H1 (cell line): ENCODE results near the gene TUBGCP6. TPM values are rescaled to one million over a fixed set of nuclear protein-coding genes. Genes with fewer than 3 reads are reported as not detected.

Experiments
- ASH2L ChIP-seq: fragments of 200-600, 300-600 bp; sonication (generic); IDR thresholded peaks from one replicate; pipeline ENCODE4 v1.7.1; 2017; ENCODE audit warnings: low read length
- CHD7 ChIP-seq: fragments of 300-600 bp; sonication (generic); IDR thresholded peaks from 2 replicates; pipeline ENCODE4 v1.7.1; 2012; ENCODE audit warnings: low read length, moderate library complexity, mild to moderate bottlenecking, inconsistent platforms; ENCODE audit not compliant: insufficient replicate concordance
- EGR1 ChIP-seq: IDR thresholded peaks from 2 replicates; pipeline ENCODE4 v1.6.1; 2011; ENCODE audit warnings: low read depth, low read length, borderline replicate concordance
- KDM1A ChIP-seq: fragments of 200-600, 300-600 bp; sonication (generic); IDR thresholded peaks from 2 replicates; pipeline ENCODE4 v1.7.1; 2016; ENCODE audit warnings: mild to moderate bottlenecking, low read length, borderline replicate concordance
- RAD21 ChIP-seq, 2 experiments: IDR thresholded peaks in 1 of 2; conservative IDR thresholded peaks in 1 of 2; 2 replicates each; pipeline ENCODE4 v1.6.1; 2011; ENCODE audit warnings: low read depth in 2 of 2, low read length in 2 of 2, improper control_type of control experiment in 1 of 2, inconsistent platforms in 1 of 2, mild to moderate bottlenecking in 1 of 2, moderate library complexity in 1 of 2
- SIN3A ChIP-seq, 2 experiments: IDR thresholded peaks in 1 of 2; conservative IDR thresholded peaks in 1 of 2; 2 replicates each; pipeline ENCODE4 v1.6.1; 2011 to 2012; ENCODE audit warnings: low read length in 2 of 2, improper control_type of control experiment in 1 of 2, low read depth in 1 of 2, mild to moderate bottlenecking in 1 of 2
- SIRT6 ChIP-seq: IDR thresholded peaks from one replicate; pipeline ENCODE4 v1.7.1; 2012; ENCODE audit warnings: low read length, inconsistent platforms
- polyA plus RNA-seq, 7 experiments: library from polyadenylated mRNA; depleted of rRNA in 3 of 7; stranded (reverse) in 5 of 7; unstranded in 2 of 7; fragments of >200 nt in 5 of 7; fragments of 200-250 nt in 2 of 7; gene quantifications; 1 replicate in 5 of 7; 2 replicates in 1 of 7; 4 replicates in 1 of 7; pipeline versions ENCODE4 v1.2.1 to v1.2.3, GENCODE V29; 2011 to 2013; ENCODE audit warnings: missing spikeins in 2 of 7, mixed read lengths in 2 of 7
- total RNA-seq: library from RNA; stranded (reverse); fragmentation: NEBNext Ultra II Directional; extraction: Animal tissue kit (Norgen Biotek cat#: 25700); gene quantifications from 2 replicates; pipeline ENCODE4 v1.2.1, GENCODE V29; 2021

TUBGCP6 gene
- total and polyA plus RNA-seq, 2 of the 8 experiments (the other 6 are each of a cell fraction or from before 2014, with no cell fraction given): 24.2 to 24.7 TPM

GRCh38 chr22:50274311-50274710 is 29.5 kb upstream of the TUBGCP6 start (continued):
- TF ChIP-seq CHD7: no peak
- no peak for TF ChIP-seq SIRT6
- no peak for TF ChIP-seq SIN3A (conservative IDR thresholded peaks at IDR 0.05 in 1 of 2, IDR thresholded peaks at IDR 0.05 in 1 of 2; ENCODE audit: low read depth in 1 of 2, low read length in 2 of 2)
- TF ChIP-seq ASH2L: no peak
- no peak for TF ChIP-seq KDM1A
- peak in 1 of 2 experiments; percentile 24; a peak in 1 of 4 replicates for TF ChIP-seq RAD21 (IDR thresholded peaks at IDR 0.05 in 1 of 2, conservative IDR thresholded peaks at IDR 0.05 in 1 of 2; ENCODE audit: low read depth in 2 of 2, low read length in 2 of 2)
- TF ChIP-seq EGR1: no peak
